Activated CD4-positive, alpha-beta T cell treated with anti-CD3 and anti-CD28 coated beads, Interleukin-2, amount 50 U/mL, for 24 hours (primary cell): ENCODE results near the gene NMRAL1.

Experiments used
- DNase-seq, 2 donors: peaks; one replicate each; pipeline ENCODE4 v3.0.0-alpha.2; 2020; ENCODE audit warnings: low read depth in 1 of 2, low spot score in 1 of 2

Gene NMRAL1

GRCh38 chr16:4474192-4474961 lies at the start of gene NMRAL1:
NMRAL1 (minus strand) TSS chr16:4474625; CDS start chr16:4474132, 493 bp downstream.
- peak; percentile 63 to 84 for DNase-seq

GRCh38 chr16:4523686-4524085 lies 49.3 kb upstream of the NMRAL1 start:
- no peak for DNase-seq

GRCh38 chr16:4522051-4522581 lies 47.7 kb upstream of the NMRAL1 start:
- DNase-seq = no peak

GRCh38 chr16:4520913-4521312 lies 46.5 kb upstream of the NMRAL1 start:
- DNase-seq = no peak

GRCh38 chr16:4519274-4520058 lies 45.0 kb upstream of the NMRAL1 start:
- DNase-seq = no peak

GRCh38 chr16:4517812-4518680 lies 43.6 kb upstream of the NMRAL1 start:
- no peak for DNase-seq

- DNase-seq = no peak
These were observed 41.3 kb upstream of the NMRAL1 start for GRCh38 chr16:4515611-4516233.

GRCh38 chr16:4514606-4515005 lies 40.2 kb upstream of the NMRAL1 start:
- DNase-seq = no peak

GRCh38 chr16:4513881-4514280 lies 39.5 kb upstream of the NMRAL1 start:
- no peak for DNase-seq

- no peak for DNase-seq
These were observed 38.8 kb upstream of the NMRAL1 start for GRCh38 chr16:4513086-4513860.

GRCh38 chr16:4512473-4512872 lies 38.0 kb upstream of the NMRAL1 start:
- DNase-seq = no peak

- DNase-seq = no peak
These were observed 37.1 kb upstream of the NMRAL1 start for GRCh38 chr16:4511441-4512082.

GRCh38 chr16:4510747-4511426 lies 36.5 kb upstream of the NMRAL1 start:
- DNase-seq = no peak

GRCh38 chr16:4510131-4510530 lies 35.7 kb upstream of the NMRAL1 start:
- no peak for DNase-seq

GRCh38 chr16:4509420-4509819 lies 35.0 kb upstream of the NMRAL1 start:
- no peak for DNase-seq

- DNase-seq = no peak
These were observed 34.4 kb upstream of the NMRAL1 start for GRCh38 chr16:4508806-4509205.

- DNase-seq = no peak
These were observed 33.3 kb upstream of the NMRAL1 start for GRCh38 chr16:4507588-4508345.

- DNase-seq = peak; percentile 16 to 56
These were observed 32.0 kb upstream of the NMRAL1 start for GRCh38 chr16:4506450-4506849.
